RWPE2 (cell line): Measurements from ENCODE around the gene COPS4.
A peak's percentile ranks its signal among the peaks of the same experiment; 100 is the strongest.

Experiments used
- ATAC-seq: fragments of 200-7000 bp; cut with Tn5 transposase; 3 replicates; pipeline ENCODE4 v1.9.1; 2021; ENCODE audit warnings: low read depth
- DNase-seq: peaks from one replicate; pipeline ENCODE4 v3.0.0-alpha.2; 2020; ENCODE audit warnings: low spot score
- H3K27ac ChIP-seq: fragments of 450-650 bp; 2 replicates; pipeline ENCODE4 v1.5.1; 2017; ENCODE audit warnings: mild to moderate bottlenecking; ENCODE audit not compliant: poor library complexity, severe bottlenecking
- H3K27me3 ChIP-seq: fragments of 250-450 bp; sonication (Bioruptor Pico); 2 replicates; pipeline ENCODE4 v1.5.1; 2021; ENCODE audit warnings: mild to moderate bottlenecking, moderate library complexity; ENCODE audit not compliant: insufficient read depth, poor library complexity, severe bottlenecking
- H3K36me3 ChIP-seq: fragments of 250-450 bp; sonication (Bioruptor Pico); 2 replicates; pipeline ENCODE4 v1.5.1; 2020; ENCODE audit warnings: low read depth, mild to moderate bottlenecking, moderate library complexity
- H3K4me1 ChIP-seq: fragments of 250-450 bp; sonication (Bioruptor Pico); 2 replicates; pipeline ENCODE4 v1.5.1; 2021; ENCODE audit warnings: mild to moderate bottlenecking, moderate library complexity; ENCODE audit not compliant: insufficient read depth, poor library complexity, severe bottlenecking
- H3K4me3 ChIP-seq: fragments of 250-450 bp; sonication (Bioruptor Pico); 2 replicates; pipeline ENCODE4 v1.5.1; 2021; ENCODE audit warnings: mild to moderate bottlenecking, moderate library complexity; ENCODE audit not compliant: severe bottlenecking
- H3K9me3 ChIP-seq: fragments of 250-450 bp; sonication (Bioruptor Pico); 2 replicates; pipeline ENCODE4 v1.5.1; 2021; ENCODE audit warnings: mild to moderate bottlenecking, moderate library complexity; ENCODE audit not compliant: severe bottlenecking
- TF ChIP-seq, protein P1 (sequence below): fragments of 450-650 bp; IDR thresholded peaks from one replicate; pipeline ENCODE4 v1.5.1; 2017; ENCODE audit warnings: mild to moderate bottlenecking, moderate library complexity; ENCODE audit not compliant: poor library complexity, severe bottlenecking

Gene COPS4

DNA sequence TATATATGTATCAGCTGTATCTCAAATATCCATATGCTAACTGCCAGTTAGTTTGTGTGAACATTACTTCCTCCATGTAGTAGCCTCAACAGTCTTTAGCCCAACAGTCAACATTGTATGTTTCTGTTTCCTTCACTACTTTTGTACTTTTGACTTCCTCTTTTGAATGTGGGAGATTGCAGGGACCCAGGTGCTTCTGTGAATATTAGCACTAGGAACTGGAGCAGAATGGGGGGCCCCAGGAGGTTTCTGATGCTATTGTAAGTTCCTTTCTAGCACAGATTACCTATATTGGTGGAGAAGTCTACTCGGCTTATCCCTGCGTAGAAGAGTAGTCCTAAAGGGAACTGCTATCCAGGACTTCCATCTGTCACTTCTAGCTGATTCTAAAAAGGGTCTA is 77.2 kb downstream of the COPS4 start:
- H3K27ac ChIP-seq, result no peak overlapping the region
- DNase-seq (no peak), ATAC-seq (no peak)
- no peak overlapping the region for H3K4me3 ChIP-seq
- H3K27me3 ChIP-seq, result no peaks in the 10 kb centered on the region
- no peaks in the 10 kb centered on the region; the same call in 1 of the 2 replicates for H3K36me3 ChIP-seq
- H3K4me1 ChIP-seq, result peaks cover 25% of the 10 kb centered on the region
- no peaks in the 10 kb centered on the region for H3K9me3 ChIP-seq
- TF ChIP-seq, protein P1, sequence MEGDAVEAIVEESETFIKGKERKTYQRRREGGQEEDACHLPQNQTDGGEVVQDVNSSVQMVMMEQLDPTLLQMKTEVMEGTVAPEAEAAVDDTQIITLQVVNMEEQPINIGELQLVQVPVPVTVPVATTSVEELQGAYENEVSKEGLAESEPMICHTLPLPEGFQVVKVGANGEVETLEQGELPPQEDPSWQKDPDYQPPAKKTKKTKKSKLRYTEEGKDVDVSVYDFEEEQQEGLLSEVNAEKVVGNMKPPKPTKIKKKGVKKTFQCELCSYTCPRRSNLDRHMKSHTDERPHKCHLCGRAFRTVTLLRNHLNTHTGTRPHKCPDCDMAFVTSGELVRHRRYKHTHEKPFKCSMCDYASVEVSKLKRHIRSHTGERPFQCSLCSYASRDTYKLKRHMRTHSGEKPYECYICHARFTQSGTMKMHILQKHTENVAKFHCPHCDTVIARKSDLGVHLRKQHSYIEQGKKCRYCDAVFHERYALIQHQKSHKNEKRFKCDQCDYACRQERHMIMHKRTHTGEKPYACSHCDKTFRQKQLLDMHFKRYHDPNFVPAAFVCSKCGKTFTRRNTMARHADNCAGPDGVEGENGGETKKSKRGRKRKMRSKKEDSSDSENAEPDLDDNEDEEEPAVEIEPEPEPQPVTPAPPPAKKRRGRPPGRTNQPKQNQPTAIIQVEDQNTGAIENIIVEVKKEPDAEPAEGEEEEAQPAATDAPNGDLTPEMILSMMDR, result no peak

DNA sequence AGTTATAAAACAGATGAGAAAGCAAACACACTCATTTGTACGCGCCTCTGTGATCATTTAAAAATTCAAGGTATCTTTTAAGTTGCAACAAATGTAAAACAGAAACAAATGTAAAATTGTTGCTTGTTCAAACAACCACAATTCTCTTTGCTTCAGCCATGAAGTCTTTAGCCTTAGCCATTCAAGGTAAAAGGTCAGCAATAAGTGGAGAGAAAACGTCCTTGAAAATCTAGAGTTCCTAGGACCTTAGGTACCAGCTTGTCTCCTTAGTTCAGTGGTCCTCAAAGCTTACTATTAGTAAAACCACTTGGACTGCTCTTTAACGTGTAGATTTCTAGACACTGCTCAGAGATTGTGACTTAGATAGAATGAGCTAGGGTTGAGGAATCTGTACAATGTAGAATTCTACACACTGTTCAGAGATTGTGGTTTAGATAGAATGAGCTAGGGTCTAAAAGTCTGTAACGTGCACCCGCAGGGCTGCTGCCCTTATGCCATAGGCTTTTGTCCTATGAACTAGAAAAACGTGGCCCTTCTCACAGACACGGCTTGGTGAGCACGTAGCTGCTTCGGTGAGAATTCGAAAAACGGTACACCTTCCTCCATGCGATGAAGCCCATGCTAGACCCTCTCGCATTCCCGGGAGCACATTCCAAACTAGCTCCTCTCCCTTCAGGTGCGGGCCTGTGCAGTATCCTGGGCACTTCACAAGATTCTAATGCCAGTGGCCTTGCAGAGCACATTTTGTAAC is 77.9 kb downstream of the COPS4 start:
- H3K27me3 ChIP-seq, result no peaks in the 10 kb centered on the region
- no peak for DNase-seq
- peaks cover 25% of the 10 kb centered on the region for H3K4me1 ChIP-seq
- no peak overlapping the region for H3K27ac ChIP-seq
- ATAC-seq, result no peak
- H3K36me3 ChIP-seq, result no peaks in the 10 kb centered on the region; the same call in 1 of the 2 replicates
- TF ChIP-seq, protein P1, result no peak
- no peaks in the 10 kb centered on the region for H3K9me3 ChIP-seq
- H3K4me3 ChIP-seq, result no peak overlapping the region

DNA sequence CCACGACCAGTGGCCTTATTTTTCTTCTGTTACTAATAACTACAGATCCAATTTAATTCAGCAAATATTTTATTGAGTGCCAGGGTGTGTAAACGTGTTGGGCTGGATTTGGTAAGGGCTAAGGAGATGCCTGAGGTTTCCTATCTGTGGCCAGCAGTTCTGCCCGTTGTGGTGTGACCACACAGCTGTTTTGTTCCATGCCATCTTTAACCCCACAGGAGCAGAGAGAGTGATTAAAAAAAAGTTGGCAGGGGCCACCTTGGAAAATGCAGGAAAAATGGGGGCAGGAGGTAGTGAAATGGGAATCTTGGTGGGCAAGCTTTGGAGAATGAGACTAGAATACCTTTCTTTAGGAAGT is 78.4 kb downstream of the COPS4 start:
- no peak for ATAC-seq
- no peaks in the 10 kb centered on the region for H3K9me3 ChIP-seq
- DNase-seq, result no peak
- H3K4me1 ChIP-seq, result peaks cover 25% of the 10 kb centered on the region
- no peak overlapping the region for H3K27ac ChIP-seq
- H3K4me3 ChIP-seq, result no peak overlapping the region
- H3K36me3 ChIP-seq, result no peaks in the 10 kb centered on the region; the same call in 1 of the 2 replicates
- TF ChIP-seq, protein P1, result no peak
- H3K27me3 ChIP-seq, result no peaks in the 10 kb centered on the region

DNA sequence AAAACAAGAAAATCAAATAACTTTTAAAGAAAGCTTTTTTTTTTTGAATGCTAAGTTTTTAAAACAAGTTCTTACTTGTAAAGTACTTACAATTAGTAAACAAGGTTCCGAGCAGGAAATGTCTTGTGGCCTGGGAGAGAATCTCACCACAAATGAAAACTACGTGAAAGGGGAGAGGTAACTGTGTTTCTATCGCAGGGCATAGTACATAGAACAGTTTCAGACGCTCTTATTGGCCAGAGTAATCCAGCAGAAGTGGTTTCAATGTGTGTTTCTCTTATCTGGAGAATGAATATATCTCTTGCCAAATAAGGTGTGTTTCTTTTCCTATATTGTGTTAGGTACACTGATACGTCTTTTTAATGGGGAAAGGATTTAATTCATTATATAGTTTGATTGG is 79.6 kb downstream of the COPS4 start, which contains the start of gene PLAC8:
Gene PLAC8 (minus strand): TSS at position 154 of the 400 bp plus-strand sequence. CDS start 6,808 bp downstream, outside the sequence.
- peaks cover 25% of the 10 kb centered on the region for H3K4me1 ChIP-seq
- DNase-seq (no peak), ATAC-seq (peak; percentile 67)
- H3K36me3 ChIP-seq, result no peaks in the 10 kb centered on the region; the same call in 1 of the 2 replicates
- TF ChIP-seq, protein P1, result no peak
- H3K27me3 ChIP-seq, result no peaks in the 10 kb centered on the region
- no peaks in the 10 kb centered on the region for H3K9me3 ChIP-seq
- H3K27ac ChIP-seq, result peak within 1 kb of the TSS; percentile 69
- H3K4me3 ChIP-seq, result no peak within 1 kb of the TSS

DNA sequence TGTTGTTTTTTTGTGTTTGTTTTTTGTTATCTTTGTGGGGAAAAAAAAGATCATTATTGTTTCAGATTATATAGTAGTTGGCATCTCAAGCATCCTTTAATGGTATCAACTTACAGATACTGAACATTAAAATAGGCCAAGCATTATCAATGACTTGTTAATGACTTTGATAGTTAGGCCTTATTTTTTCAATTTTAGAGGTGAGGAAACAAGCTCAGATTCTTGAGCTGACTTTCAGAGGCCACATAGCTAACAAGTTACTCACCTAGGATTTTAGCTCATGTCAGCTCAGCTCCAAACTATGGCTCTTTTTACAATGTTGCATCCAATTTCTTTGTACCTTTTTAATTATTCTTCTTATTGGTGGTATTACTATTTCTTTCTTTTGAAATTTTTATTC is 80.0 kb downstream of the COPS4 start:
- Histone ChIP-seq H3K4me1 (peaks cover 25% of the 10 kb centered on the region), H3K36me3 (no peaks in the 10 kb centered on the region; the same call in 1 of the 2 replicates), H3K27ac (peak overlapping the region; percentile 69), H3K27me3 (no peaks in the 10 kb centered on the region), H3K4me3 (no peak overlapping the region), H3K9me3 (no peaks in the 10 kb centered on the region)
- ATAC-seq (peak; percentile 66), DNase-seq (no peak)
- TF ChIP-seq, protein P1, result no peak
